ENCODE results near the gene HLA-DRB1.
"Not testable (repeated sequence)": the region's sequence is repeated elsewhere in the genome, so short reads cannot be mapped to it uniquely, and the experiment has no call there.

Gene HLA-DRB1

GRCh38 chr6:32562940-32563339, 26.7 kb downstream of the HLA-DRB1 start:
- DNase-seq (ENCODE audit: low read depth in 2 of 2) = no peak

GRCh38 chr6:32559747-32560146, 29.9 kb downstream of the HLA-DRB1 start:
- no peak for DNase-seq (ENCODE audit: low read depth in 2 of 2)

GRCh38 chr6:32558426-32559057, 31.1 kb downstream of the HLA-DRB1 start:
- no peak for DNase-seq (ENCODE audit: low read depth in 2 of 2)

GRCh38 chr6:32554116-32554965, 35.3 kb downstream of the HLA-DRB1 start:
- no peak for DNase-seq (ENCODE audit: low read depth in 2 of 2)

- DNase-seq (ENCODE audit: low read depth in 2 of 2) = no peak
Observed at GRCh38 chr6:32553037-32553742, 36.5 kb downstream of the HLA-DRB1 start.

DNA sequence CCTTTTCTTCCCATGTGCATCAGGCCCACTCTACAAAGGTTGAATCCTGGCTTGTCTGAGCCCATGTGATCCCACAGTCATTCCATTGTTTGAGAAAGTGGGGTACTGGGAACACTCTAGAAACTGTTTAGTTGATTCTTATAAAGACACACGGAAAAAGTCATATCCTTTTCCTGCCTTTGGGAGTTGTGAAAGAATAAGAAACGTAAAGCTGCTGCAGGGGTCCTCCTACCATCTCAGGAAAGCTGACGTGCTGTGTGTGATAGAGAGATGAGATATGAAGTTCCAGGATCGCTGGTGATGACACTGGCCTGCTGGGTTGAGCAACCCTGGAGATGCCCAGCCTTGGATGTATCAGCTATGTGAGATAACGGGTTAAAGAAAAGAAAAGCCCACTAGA, 38.2 kb downstream of the HLA-DRB1 start:
- DNase-seq (ENCODE audit: low read depth in 2 of 2) = no peak

GRCh38 chr6:32539839-32540238, 49.8 kb downstream of the HLA-DRB1 start:
- DNase-seq (ENCODE audit: low read depth in 2 of 2) = no peak

GRCh38 chr6:32530431-32530793, 59.2 kb downstream of the HLA-DRB1 start:
- not testable (repeated sequence) for DNase-seq (ENCODE audit: low read depth in 2 of 2)

- DNase-seq (ENCODE audit: low read depth in 2 of 2) = no peak
Observed at GRCh38 chr6:32529697-32530430, 59.8 kb downstream of the HLA-DRB1 start, which contains the start of gene HLA-DRB5. HLA-DRB5 (minus strand) TSS chr6:32530287; CDS start chr6:32530224, 63 bp downstream.

All from fibroblast of skin of left quadriceps (primary cell).